Fibroblast of skin of abdomen (primary cell): Measurements from ENCODE around the gene STXBP6.

ENCODE experiments used
- DNase-seq: peaks from one replicate; pipeline ENCODE4 v3.0.0-alpha.2; 2013

STXBP6 gene

DNA sequence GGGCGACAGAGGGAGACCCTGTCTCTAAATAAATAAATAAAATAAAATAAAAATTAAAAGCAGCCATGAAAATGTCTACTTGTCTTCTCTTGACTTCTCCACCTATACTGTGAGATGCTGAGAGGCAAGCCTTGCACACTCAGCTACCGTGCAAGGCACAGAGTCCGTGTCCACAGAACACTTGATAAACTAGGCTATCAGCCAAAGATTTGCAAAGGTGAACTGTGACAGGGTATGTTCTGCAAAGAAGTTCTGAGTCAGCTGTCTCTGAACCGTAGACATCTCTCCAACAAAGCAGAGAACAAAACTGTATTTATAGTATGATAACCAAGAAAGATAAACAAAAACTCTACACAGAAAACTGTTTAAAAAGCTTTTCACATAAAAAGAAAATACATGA lies 35.5 kb downstream of the STXBP6 start:
- DNase-seq, result no peak

DNA sequence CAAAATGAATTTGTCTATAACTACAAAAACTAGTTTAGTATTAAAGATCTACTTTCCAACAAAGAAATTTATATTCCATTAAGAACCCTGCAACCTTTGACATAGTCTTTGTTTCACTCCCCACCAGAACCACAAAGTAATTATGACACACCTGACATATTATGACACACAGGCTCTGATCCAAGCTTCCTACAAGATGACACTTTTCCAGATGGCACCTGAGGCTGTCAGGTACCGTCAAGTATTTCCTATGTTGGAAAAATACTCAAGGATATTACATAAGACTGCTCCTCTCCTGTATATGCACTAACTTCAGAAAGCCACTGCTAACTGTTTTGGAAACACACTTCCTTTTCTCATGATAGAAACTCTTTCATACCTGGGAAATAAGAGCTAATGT lies 38.9 kb downstream of the STXBP6 start:
- DNase-seq, result no peak

DNA sequence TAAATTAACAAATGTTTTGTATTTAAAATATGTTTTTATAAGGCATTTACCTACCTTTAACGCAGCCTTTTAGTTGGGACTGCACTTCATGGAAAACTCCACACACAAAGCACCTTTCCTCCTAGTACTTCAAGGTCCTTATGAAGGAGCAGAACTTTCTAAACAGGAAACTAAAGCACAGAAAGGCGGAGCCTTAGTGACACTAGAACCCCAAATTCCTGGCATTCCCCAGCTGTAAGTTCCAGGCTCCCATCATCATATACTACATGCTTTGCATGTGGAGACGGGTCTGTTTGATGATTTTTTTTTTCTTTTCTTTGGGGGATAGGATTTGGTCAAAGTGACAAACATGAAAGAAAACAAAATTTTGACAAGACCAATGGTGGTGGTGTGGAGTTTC lies 39.5 kb downstream of the STXBP6 start:
- peak; percentile 18 for DNase-seq

DNA sequence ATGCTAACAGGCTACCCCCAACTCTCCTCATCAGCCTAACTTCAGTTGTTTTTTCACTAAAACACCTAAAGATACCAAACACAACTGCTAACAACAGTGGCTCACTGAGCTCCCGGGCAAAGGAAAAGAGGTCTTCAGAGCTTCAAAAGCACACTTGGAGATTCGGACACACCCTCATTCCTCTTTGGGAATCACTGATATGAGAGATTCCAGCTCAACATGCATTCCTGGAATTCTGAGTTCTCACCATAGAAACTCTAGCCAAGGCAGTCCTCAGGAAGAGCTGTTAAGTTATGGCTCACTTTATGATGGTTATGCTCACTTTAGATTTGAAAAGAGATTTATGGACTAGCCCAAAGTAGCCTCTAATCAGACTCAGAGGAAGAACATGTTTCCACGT lies 40.1 kb downstream of the STXBP6 start:
- DNase-seq, result peak; percentile 84

DNA sequence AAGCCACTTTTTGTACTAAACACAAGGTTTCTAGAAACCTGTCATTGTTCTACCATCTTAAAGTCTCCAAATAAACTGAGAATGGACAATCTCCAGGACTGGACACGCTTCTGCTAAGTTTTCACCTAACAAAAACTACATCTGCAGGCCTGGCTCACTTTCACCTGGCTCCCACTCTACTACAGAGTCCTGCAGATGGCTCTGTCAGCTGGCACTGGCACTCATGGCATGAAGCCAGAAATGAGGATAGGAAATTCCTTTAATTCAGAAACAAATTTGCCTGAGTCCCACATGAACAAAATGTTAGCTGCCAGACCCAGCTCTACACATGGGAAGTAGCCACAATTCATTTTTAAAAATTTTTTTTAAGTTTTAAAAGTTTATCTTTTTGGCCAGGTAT lies 42.1 kb downstream of the STXBP6 start:
- DNase-seq, result no peak

DNA sequence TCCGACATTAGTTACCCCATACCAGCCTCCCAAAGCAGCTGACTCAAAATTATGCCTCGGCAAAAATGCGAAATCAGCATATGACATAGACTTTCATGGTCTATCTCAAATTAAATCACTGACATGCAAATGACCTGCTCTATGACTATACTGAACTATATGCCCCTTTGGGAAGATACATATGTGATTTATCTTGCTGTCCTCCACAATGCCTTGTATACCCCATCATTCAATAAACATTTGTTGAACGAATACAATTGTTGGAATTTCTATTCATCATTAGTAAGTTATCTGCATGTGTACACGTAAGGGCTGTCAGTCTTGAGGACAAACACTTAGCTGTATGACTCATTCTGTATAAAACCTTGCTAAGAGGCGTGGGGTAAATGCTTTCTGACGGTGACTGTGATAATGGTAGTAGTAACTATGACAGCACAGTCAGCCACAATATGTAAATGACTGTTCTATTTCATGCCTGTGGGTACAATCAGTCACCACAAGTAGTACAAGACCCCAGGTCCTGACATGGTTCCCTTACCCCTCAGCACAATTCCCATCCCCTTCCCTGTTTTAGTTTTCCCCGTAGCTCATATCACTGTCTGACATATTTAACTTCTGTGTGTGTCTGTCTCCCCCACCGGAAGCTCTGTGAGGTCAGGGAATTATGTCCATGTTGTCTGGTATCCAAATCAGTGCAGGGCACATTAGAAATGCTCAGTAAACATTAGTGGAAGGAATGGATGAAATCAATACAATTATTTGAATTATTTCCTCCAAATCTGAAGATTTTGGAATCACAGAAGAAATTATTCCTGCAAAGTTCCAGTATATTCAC lies 42.8 kb downstream of the STXBP6 start:
- DNase-seq, result peak; percentile 94

DNA sequence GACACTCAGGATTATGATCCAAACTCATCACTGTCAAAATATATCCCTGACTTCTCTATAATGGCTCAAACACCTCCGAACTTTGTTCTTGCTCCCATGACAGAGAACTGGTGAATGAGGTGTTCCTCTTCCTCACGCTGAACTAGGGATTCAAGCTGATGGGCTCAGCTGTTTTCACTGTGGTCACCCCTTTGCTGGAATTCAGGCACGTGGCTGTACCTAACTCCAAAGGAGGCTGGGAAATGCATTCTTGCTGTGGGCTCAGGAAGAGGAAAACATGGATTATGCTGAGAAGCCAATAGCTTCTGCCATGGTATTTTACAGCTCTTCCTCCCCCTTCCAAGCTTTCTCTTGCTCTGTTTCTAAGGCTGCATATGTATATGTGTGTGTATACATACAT lies 43.9 kb downstream of the STXBP6 start:
- DNase-seq, result no peak

DNA sequence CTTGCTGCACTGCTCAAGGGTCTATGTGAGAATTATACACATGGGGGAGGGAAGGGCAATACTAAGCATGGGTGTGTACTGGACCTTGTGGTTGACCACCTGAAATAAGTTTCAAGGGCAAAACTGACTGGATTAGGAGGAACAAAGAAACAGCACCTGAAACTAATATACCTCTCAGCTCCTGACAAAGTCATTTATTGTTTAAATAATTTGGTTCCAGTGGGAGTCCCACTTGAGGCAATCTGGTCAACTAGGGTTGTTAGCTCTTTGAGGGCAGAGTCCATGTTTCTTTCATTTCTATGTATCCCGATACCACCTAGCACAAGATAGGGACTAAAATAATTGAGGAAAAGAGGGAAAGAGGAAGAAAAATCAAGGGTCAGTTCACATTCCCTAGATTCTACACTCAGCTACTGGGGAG lies 45.5 kb downstream of the STXBP6 start:
- no peak for DNase-seq

DNA sequence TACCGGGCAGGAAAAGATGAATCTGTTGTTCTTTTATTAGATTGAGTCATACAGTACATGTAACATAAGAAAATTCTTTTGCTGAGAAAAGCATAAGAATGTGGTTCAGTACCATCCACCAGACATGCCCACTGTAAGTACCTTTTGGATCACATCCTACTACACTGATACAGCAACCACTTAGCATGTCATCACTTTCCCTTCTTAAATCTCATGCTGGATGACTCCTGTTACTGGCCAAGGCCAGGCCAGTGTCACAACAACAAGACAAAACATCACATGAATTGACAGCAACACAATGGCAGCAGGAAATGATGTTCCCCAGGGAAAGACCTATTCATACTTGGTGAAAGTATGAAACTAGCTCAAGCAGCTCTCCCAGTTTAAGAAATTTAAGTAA lies 46.4 kb downstream of the STXBP6 start:
- peak; percentile 38 for DNase-seq

DNA sequence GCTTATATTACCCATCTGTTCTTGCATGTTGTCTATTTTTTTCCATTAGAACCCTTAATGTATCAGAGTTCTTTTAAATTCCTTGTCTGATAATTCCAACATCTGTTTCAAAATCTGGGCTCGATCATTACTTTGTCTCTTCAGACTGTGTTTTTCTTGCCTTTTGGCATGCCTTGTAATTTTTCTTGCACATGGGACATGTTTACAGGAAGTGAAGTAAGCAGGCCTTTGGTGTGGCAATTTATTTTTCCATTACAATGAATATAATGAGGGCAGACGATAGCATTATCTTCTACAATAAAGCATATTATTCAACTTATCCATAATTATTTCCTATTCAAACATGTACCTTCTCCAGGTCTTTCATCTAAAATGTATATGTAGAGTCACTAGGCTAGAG lies 48.3 kb downstream of the STXBP6 start:
- DNase-seq, result peak; percentile 26

DNA sequence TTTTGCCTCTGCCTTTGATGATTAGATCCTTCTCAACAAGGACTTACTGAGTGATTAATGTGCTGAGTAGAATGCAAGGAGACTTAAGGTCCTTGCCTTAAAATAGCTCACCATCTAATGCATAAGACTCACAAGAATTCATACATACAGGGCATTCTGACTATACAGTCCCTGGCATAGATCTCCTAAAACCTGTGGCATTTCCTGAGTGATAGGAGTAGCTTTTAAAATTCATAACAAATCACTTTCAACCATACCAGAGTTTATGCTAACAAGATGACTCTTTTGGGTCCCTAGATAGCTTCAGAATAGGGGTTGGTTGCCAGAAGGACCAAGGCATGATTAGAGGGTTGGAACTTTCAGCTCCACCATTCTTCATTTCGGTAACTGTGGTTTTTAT lies 48.8 kb downstream of the STXBP6 start:
- peak; percentile 81 for DNase-seq

DNA sequence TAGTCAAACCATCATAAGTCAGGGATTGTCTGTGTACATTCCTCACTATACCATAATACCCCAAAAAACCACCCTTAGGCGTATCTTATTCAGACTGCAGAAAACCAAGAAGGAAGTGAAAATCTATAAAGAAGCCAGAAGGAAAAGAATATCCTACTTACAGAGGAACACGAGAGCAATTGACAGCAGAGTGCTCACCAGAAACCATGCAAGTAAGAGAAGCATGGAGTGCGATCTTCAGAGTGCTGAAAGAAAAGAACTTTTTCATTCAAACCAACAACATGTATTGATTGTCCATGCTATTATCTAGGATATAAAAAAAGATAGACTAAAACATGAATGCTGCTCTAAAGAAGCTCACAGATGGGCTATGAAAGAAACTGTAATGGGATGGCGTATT lies 50.8 kb downstream of the STXBP6 start:
- no peak for DNase-seq

DNA sequence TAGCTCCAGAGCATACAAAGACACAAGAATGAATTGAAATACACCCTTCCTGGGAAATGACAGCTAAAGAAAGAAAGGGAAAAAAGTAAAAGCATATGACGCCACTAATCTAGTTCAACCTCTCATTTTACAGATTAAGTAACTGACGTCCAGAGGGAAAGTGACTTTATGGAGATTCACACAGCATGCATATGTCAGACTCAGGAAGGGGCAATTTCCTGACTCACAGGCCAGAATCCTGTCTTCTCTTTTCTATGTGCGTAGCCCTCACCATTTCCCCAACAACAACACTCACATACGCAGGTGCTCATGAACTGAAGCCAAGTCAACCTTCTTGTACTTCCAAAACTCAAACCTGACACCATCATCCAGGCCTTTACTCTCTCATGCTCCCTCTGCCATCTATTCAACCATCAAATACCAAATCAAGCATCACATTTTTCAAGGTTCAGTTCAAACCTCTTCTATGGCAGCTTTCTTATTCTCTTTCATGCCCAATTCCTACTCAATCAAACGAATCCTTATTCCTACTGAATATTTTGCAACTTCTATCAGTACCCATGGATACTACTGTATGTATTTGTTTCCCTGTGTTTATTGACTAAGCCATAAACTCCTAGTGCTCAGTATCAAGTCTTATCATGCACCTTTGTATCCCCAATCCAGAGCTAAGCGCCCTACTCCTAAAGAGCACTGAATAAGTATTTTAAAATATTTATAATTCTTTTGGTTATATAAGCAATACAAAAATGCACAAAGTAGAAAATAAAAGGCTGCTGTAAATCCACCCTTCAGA lies 52.8 kb downstream of the STXBP6 start:
- no peak for DNase-seq

DNA sequence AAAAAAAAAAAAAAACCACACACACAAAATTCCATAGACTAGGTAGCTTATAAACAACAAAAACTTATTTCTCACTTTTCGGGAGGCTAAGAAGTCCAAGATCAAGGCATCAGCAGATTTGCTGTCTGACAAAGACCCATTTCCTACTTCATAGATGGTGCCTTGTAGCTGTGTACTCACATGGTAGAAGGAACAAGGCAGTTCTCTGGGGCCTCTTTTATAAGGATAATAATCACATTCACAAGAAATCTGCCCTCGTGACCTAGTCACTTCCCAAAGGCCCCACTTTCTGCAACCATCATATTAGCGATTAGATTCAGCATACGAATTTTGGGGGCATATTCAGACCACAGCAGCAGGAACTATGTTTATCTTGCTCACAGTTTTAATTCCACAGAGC lies 54.9 kb downstream of the STXBP6 start:
- no peak for DNase-seq

DNA sequence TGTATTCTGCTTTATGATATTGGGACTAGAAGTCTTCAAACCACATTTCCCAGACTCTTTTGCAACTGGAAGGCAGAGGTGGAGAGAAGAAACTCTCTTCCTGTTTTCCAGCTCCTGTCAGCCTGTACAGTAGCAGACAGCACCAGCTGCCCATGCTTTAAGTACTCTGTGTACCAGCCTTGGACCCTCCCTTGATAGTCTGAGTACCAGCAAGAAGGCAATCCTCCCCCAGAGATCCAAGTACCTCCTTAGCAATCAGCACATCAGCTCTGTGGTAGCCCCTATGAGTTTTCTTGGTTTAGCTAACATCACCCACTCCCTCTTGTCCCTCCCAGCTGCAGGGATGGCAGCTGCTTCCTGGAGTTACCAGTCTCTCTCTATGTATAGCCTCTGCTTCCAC lies 56.3 kb downstream of the STXBP6 start:
- DNase-seq, result no peak

DNA sequence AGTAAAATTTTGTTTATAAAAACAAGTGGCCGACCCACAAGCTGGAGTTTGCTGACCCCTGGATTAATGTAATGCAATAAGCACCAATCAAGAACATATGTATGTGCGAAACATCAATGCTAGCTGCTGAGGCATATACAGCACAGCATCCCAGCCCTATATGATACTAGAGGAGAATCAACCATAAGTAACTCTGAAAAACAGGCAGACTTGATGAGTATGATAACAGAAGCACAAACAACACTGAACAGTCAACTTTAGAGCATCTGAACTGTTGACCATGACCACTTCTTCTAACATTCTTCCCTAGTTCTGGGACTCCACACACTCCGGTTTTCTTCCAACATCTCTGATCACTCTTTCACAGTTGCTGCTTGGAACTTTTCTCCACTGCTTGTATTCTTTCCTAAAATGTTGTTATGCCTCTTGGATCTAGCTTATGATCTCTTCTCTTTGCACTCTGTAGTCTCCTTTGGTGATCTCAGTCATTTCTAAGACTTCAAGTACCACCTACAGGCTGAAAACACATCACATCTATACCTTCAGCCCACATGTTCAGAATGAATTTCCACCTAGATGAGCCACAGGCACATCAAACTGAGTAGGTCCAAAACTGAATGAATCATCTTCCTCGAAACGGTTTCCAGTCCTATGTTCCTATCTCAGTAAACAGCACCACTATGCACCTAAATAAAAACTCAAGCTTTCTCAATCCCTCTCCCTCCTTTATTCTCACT lies 57.2 kb downstream of the STXBP6 start:
- DNase-seq, result no peak

DNA sequence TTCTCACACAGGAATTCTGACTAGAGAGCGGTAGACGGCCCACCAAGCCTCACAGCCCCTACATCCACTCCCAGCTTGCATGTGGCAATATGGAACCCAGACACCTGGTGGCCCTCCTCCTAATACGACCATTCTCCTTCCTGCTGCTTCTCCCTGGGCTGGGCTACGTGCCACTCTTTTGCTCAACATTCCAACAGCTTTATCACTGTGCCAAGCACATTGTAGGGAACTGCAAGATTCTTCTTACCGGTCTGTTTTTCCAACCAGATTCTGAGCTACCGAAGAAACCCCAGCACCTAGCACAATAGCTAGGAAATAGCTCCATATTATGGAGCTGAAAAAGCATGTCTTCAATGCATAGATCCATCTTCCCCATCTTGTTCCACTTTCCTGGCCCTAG lies 58.1 kb downstream of the STXBP6 start:
- no peak for DNase-seq

DNA sequence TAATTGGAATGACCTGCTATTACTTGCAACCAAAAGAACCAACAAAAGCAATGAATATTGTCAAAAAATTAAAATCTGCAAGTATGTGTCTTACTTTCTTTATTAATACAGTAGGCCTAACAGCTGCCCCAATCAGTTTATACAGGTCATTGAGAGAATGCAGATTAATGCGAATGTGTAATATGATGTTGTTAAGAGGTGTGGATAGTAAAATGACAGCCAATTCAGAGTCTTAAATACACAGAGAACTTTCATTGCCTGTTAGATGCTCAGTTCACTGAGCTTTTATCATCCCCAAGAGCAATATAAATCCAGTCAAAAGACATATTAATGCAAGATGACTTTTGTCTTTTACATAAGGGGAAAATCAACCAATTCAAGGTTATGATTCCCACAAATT lies 58.7 kb downstream of the STXBP6 start:
- no peak for DNase-seq

DNA sequence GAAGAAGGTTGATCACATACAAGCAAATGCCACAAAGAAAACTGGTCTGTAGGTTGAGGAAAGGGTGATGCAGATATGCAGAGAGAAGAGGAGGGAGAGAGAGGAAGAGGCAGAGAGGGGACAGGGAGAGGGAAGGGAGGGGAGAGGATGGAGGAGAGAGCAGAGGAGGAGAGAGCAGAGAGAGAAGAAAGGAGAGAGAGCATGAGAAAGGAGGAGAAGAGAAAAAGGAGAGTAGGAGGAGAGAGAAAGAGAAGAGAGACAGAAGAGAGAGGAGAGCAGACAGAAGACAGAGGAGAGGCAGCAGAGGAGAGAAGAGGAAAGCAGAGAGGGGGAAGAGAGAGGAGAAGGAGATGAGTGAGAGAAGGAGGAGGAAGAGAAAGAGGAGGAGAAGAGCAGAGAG lies 59.2 kb downstream of the STXBP6 start:
- no peak for DNase-seq

DNA sequence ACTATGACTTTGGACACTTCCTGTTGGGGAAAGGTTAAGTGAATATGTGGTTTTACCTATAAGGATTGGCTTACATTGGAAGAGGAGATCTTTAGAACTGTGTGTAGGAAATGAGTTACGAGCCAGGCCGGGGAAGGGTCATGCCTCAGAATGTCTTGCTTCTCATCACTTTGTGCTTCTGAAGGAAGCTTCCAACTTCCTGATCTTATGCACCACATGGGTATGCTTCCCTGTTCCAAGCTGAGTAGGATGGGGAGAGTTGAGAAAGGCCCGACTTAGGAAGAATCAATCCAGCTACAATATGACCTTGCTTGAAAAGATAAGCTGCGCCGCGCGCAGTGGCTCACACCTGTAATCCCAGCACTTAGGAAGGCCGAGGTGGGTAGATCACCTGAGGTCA lies 59.9 kb downstream of the STXBP6 start:
- no peak for DNase-seq

DNA sequence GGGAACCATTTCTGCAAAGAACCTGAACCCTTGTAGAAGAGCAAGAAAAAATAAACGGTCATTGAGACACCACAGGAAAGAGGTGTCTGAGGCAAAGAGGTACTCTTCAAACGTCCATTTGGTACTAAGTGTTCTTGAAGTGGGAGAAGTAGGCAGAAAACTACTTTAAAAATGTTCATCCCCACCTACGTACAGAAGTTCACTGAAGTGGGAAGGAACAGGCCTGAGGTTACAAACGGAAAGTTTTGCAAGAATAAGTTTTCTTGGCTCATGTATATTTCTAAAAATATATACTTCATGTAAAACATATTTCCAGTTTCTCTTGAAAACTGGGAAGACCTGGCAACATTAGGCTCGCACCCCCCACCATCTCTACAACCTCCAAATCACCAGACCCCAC lies 61.2 kb downstream of the STXBP6 start:
- no peak for DNase-seq

DNA sequence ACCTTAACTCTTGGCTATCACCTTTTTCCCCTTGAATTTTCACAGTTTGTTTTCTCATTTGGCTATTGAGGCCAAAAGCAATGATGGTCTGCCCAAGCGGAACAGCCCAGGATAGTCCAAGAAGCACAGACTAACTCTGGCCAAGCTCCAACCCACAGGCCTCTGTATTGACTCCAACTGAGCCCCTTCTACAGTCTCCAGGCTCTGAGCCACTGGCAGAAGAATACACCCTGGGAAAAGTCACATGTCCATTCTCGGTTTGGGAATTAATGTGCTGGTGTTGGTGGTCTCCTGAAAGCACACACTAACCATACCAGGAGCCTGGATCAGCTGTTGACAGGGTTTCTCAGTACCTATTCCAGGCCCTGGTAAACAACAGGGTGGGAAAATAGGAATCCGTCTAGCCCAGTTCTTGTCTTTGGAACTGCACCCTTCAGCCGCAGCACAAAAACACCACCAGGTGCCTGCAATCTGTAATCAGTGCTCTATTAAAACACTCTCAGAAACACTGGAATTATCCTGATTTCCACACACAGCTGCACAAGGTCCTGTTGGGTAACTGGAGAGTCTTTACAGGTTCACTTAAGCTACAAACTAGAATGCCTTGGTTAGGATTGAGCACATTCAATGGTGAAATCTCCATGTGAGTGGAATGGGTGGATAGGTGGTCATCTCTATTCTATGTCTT lies 63.6 kb downstream of the STXBP6 start:
- DNase-seq, result no peak
